GM21529 (cell line): Measurements from ENCODE around the gene TFDP3.

Experiments
- ATAC-seq: cut with Tn5 transposase; IDR thresholded peaks from one replicate; pipeline ENCODE4 v1.9.1; 2021; ENCODE audit not compliant: unreplicated experiment

TFDP3 gene, protein sequence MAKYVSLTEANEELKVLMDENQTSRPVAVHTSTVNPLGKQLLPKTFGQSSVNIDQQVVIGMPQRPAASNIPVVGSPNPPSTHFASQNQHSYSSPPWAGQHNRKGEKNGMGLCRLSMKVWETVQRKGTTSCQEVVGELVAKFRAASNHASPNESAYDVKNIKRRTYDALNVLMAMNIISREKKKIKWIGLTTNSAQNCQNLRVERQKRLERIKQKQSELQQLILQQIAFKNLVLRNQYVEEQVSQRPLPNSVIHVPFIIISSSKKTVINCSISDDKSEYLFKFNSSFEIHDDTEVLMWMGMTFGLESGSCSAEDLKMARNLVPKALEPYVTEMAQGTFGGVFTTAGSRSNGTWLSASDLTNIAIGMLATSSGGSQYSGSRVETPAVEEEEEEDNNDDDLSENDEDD

DNA sequence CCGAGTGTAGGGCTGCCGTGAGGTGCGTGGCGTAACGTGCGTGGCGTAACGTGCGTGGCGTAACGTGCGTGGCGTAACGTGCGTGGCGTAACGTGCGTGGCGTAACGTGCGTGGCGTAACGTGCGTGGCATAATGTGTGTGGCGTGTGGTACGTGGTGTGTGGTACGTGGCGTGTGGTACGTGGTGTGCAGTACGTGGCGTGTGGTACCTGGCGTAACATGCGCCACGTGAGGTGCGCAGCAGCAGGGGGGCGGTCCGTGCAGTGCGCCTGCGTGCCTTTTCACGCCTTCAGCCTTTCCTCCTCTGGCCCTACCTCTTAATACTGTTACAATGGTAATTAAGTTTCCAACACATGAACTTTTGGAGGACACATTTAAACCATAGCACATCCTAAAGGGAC, at the start of gene TFDP3:
TFDP3 (minus strand) TSS at position 26 of the 400 bp plus-strand sequence. CDS start 95 bp downstream, outside the sequence.
- no peak for ATAC-seq

DNA sequence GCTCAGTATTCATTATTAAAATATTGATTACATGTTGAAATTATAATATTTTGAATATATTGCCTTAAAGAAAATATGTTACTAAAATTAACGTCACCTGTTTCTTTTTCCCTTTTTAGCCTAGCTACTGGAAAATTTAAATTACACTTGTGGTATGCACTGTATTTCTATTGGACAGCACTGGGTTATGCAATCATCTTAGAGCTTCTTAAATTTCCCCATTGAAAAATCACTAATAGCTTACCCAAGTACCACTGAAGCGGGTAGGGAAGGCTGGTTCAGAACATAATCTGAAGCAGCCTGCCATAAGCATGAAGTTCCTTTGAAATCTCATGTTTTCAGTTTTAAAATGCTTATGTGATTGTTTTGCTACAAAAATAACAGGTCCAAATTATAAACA, 49.5 kb upstream of the TFDP3 start:
- ATAC-seq = no peak

DNA sequence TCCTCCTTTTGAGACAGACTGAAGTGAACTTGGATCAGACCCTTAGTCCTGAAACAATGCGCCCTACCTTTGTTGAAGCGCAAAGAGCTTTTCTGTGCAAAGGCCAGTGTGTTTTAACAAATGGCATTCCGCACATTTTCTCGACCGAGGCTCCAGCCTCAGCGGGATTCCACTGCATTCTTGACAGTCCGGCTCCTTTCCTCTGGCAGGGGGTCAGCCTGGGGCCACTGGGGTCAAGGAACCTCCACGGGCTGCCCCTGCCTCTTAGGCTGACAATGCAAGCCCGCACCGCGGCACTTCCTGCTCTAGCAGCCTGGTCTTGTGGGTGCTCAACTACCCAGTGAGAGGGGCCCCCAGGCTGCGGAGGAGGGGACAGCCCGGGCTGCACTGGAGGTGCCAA, 47.2 kb upstream of the TFDP3 start:
- ATAC-seq = no peak

DNA sequence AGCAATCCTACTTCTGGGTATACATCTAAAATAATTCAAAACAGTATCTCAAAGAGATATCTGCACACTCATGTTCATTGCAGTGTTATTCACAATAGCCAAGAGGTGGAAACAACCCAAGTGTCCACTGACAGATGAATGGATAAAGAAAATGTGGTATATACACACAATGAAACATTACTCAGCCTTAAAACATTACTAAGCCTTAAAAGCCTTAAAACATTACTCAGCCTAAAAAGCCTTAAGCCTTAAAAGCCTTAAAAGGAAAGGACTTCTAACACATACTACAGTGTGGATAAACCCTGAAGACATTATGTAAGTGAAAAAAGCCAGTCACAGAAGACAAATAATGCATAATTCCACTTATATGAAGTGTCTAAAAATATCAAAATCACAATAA, 40.3 kb upstream of the TFDP3 start:
- no peak for ATAC-seq

DNA sequence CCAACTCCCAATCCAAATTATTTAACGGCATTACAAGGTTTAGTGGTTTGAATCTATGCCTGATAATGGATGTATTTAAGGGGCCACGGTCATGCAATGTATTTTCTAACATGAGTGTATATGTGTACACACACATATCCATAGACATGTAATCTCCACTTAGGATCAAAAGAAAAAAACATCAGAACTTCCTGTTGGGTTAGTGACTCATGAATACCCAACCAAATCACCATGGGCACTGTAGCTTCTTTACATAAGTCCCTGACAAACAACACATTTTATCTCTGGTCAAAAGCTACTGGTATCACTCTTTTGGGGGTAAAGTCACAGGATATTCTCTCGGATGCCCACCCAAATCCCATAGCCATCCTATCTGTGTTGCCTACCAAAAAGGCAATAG, 36.5 kb upstream of the TFDP3 start:
- no peak for ATAC-seq

DNA sequence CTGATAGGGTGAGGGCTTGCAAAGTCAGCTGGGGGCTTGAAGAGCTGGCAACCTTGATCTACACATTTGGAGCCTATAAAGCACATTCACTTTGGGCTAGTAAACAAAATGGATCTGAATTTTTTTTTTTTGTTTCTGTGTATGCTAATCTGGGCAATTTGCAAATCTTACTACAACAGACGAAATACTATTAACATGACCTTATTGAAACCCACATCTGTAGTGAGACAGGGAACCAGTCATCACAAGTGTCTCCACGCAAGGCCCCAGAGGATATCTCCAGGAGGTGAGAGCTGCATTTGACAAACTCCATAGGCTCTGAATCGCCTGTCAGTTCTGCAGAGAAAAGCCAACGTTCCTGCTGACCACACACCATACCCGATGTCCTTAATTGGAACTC, 33.0 kb upstream of the TFDP3 start:
- no peak for ATAC-seq

DNA sequence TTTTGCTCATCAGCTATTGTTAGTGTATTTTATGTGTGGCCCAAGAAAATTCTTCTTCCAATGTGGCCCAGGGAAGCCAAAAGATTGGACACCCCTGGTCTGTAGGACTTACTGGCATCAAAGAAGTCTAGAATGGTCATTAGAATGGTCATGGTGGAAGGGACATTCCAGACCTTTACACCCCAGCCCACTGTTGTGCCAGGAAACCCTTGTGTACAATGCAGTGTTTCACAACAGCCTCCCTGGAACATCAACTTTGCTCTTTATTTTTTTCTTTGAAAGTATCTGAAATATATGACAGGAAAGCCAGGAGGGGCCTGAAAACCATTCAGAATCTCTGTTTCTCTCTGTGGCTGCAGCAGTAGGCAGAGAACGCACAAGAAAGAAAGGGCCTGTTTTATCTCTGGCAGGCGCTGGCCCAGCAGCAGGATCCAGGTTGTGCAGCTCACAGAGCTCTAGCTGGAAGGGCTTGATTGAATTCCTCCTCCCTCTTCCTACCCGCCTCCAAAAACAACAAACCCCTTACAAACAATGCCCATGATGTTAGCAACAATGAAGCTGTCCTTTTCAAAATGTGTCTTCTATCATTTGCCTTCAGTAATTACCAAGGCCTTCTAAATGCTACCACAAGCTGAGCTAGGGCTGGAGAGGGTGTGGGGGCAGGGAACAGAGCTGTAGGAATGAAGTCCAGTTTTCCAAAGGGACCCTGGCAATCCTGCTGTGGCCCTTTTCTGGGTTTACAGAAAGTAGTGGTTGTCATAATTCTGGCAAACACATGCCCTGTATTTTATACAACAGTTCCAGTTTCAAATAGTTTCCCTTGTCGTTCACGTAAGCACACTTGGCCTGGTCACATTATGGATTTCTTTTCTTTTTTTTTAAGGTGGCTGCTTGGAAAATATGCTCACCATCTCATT, 32.3 kb upstream of the TFDP3 start:
- ATAC-seq = no peak

DNA sequence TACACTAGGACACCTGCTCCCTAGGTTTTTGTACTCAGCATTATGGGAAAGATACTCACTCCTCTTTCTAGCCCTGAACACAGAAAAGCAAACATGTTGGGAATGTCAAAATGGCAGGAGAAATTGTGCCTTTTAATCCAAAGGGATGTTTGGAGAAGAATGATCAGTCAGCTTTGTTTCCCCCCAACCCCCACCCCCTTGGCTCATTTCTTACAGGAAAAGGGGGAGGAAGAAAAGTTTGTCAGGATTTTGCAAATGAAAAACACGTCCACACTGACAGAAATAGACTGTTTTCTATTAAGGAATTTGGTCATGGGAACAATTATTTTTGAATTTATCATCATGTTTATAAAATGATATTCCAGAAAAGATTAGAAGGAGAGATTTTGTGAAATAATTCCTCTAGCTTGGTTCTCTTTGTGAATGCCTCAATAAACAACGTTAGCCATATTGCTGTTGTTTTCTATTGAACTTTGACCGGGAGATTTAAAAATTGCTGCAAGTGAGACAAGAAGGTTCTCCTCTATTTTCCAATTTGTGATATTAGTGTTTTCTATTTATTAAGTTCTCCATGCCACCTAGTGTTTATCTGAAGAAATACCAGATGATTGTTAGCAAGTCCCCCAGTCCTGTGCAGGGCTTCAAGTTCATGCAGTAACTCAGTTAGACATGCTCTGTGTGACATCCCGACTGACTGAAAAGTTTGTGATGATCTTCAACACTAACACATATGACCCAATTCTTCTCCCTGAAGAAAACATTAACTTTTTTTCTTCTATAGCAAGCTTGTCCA, 31.3 kb upstream of the TFDP3 start:
- ATAC-seq = no peak

DNA sequence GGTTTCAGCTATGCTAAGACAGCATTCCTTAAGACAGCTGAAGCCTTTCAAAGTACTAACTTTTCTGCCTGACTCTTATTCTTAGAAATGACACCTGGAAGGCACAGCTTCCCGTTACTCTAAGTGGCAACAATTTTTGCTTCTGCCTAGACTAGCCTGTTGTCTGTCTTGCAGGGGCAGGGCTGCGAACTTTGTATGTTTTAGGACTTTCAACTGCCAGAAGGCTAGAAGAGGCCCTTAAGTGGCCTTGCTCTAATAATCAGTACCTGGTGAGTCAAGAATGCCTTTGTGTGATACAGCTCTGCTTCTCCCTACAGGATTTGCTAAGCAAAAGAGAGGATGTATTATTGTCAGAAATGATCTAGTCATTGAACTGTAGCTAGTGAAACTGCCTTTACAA, 30.0 kb upstream of the TFDP3 start:
- no peak for ATAC-seq

DNA sequence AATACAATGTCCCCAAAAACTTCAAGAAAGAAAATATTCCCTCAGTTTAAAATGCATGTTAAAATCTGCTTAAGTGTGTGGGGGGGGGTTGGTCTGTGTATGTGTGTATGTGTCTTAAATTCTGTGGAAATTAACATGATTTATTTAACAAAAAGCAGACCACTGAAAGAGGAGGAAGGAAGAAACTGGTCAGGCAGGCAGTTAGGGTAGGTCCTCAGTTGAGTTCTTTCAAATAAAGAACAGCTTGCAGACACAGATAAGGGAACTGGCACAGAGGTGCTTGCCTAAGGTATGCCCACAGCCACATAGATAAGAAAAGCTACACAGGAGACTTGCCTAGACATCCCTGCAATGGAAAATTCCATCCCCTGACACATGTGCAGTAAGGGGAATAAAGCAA, 28.8 kb upstream of the TFDP3 start:
- ATAC-seq = no peak

DNA sequence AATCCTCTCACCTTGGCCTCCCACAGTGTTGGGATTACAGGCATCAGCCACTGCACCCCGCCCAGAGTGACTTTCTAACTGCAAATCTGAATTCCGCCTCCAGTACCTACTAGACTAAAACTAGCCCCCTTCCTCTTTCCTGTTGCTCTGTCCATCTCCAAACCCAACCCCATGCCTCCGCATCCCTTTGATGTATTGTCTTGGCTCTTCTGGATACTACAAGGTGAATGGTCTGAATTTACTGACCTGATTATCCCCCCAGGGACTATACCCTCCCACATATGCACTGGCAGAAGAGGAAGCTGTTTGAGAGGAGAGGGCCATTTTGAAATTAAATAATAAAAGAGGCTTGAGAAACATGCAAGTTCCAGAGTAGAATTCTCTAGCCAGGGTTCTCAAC, 17.7 kb upstream of the TFDP3 start:
- ATAC-seq = no peak

DNA sequence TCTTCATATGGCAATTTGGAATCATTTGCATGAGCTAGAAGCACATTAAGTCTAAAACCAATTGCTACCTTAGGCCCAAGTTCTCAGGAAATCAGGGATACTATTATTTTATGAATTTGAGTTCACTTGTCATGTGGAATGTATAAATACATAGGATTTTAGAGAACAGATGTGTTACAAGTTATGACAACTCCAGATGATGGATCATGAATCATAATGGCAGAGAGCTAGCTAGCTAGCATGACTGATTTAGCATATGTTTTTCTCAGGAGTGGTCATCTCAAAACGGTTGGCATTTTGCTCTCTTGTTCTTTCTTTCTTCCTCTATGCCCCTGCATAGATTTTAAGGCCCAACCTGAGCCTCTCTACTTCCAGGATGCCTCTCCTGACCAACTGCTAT, 14.2 kb upstream of the TFDP3 start:
- ATAC-seq = no peak

DNA sequence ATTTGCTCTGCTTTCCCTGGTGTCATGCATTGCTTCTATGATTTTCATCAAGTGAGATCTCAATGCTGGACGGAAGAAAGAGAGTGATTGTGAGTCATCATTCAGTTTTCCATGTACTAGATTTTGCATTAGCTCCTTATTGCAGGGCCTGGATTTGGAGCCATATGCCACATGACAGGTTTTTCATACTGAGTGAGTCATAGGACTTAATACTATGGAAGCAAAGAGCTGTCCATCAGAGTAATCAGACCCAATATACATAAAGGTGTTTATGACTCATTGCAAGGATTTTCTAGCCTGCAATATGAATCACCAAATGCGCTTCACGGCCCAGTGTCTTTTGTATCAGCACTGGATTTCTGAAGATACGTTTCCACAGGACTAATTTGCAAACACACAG, 11.2 kb upstream of the TFDP3 start:
- no peak for ATAC-seq

DNA sequence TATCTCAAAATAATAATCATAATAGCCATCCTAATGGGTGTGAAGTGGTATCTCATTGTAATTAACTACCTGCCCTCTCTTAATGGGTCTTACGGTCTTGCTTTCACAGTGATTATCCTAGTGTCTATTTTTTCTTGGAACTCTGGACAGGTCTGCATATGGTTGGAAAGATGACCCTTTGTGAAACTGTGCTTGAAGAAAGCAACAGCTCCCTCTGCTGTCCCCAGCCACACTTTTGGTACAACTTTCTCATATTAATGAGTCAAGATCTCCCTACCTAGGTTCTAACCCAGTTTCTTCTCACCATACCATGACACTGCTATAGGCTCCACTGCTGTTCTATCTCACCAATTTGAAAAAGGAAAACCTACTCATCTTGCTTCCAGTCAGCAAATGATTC, 2.4 kb downstream of the TFDP3 start:
- no peak for ATAC-seq

DNA sequence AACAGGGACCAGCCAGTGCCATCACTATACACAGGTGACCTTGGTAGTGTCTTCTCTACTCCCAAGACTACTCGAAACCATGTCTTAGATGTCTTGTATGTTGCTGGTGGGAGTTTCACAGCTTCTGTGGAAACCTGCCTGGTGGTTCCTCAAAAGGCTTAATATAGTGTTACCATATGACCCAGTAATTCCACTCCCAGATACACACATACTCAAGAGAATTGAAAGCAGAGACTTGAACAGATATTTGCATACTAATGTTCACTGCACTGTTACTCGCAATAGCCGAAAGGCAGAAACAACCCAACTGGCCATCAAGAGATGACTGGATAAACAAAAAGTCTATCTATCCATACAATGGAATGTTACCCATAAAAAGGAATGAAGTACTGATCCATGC, 3.1 kb downstream of the TFDP3 start:
- peak; percentile 78 for ATAC-seq

DNA sequence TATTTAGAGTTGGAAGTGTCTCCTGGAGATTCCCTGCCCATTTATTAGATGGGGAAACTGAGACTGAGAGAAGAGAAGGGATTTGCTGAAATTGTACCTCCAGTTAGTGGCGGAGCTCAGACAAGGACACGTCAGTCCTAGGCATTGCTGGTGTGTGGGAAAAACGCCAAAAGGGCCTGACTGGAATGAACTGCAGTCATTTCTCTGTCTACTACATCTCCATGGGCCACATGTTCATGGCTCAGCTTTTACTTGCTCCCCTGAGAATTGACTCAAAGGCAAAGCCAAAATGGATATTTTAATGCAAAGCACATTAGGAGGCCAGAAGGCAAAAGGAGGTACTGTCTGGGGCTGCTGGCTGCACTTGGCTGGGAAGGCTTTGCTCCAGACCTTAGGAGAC, 3.9 kb downstream of the TFDP3 start:
- ATAC-seq = no peak

DNA sequence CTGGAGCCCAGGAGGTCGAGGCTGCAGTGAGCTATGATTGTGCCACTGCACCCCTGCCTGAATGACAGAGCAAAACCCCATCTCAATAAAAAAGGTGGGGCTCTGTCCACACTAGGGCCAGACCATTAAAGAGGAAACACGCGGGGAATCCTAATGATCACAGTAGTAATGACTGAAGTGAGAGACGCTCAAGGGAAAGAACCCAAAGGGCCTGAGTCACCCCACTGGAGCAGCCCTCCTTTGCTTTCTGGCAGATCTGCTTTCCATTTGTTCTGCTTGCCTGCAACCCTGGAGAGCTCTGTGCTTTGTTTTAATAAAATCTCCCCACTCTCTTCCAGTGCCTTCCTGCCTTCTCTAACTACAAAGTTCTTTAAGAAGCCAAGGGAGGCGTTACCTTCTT, 5.0 kb downstream of the TFDP3 start:
- ATAC-seq = no peak

DNA sequence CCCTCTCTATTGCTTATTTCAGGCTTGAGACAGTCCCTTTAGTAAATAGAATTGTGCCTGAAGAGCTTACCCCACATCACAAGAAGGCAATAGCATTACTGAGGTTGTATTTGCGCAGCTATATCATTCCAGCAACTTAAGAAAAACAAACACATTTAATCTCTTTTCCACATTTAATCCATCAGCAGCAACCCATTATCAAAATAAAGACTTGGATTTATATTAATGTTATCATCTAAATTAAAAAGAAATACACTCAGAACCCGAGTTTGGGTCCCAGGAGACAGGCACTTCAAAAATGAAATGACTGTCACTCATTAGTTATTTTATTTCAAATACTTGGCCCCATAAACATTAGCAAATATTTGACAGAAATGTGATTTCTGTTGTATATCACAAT, 10.4 kb downstream of the TFDP3 start:
- ATAC-seq = no peak

DNA sequence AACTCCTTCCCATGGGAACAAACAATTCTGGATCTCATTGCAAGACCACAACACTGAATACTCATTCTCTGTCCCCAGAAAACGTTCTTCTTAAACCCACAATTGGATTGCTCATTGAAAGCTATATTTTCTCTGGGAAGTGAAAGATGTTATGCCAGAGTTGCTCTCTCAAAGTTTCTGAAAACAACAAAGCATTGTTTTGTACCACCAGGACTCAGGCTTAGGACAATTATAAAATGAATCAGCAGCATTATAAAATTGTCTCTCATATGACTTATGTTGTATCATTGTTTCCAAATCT, 26.5 kb downstream of the TFDP3 start:
- ATAC-seq = no peak

DNA sequence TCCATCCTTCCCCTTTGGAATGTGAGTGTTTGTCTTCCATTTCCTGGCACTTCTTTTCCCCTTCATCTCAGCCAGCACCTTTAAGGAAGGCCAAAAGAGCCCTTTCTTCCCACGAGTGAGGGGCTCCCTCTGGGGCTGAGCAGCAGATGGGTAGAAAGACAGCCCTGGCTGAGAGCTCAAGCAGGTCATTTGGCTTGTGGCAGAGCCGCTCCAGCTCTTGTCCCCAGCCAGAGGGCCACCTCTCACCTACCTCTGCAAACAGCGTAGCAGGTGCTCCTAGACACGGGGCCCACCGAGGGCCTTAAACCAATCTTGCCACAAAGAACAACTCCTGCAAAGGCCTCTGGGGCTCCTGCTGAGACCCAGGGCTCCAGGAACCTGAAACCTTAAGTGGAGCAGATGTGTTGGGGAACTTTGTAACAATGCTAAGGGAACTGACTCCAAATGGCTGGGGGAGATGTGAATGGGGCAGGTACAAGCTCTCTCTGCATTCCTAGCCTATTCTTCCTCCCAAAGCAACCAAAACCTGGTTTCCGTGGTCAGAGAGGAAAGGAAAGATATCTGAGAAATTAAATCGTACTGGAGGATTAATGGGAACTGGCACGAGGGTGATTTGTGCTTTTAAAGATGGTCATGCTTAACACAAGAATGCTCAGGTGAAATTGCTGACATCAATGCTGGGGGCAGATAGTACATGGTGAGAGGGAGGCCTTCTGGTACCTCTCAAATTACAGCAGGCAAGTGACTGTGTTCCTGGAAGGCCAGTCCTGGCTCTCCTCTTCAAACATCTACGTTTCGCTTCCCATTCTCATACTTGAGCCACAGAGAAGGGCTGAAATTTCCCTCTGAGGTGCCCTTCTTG, 27.0 kb downstream of the TFDP3 start:
- ATAC-seq = no peak

DNA sequence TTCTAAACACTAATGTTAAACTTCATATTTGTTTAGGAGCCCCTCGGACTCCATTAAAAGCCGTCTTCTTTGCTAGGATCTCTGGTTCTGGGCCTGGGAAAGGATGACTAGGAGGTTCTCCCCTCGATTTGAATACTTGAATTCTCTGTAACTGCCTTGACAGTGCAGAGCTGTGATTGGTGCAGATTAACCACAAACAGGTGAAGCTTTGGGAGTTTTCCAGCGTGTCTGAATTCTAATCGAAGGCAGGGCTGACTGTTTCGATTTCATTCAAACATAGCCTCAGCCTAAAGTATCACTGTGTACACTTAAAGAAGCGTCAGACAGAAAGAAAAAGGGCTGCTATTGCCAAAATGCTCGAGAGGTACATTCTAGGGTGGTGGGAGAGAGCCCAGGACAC, 29.0 kb downstream of the TFDP3 start:
- ATAC-seq = no peak
